ENCODE measurements around the gene OR10J4. TPM values are rescaled to one million over a fixed set of nuclear protein-coding genes. Genes with fewer than 3 reads are reported as not detected.

Gene OR10J4
- total RNA-seq, 1 donor from 2014 or later: not detected

Other genes with a start within 250 kb of the OR10J4 start
- 0.06 TPM in 1 of 2 replicates, not detected in the other for gene ACKR1, start 227.3 kb upstream of the OR10J4 start, total RNA-seq
- gene FCER1A, start 129.9 kb upstream of the OR10J4 start, total RNA-seq: not detected in 2 replicates
- not detected in 2 replicates for gene OR10J1, start 7.5 kb downstream of the OR10J4 start, total RNA-seq
- not detected in 2 replicates for gene OR10J5, start 103.8 kb downstream of the OR10J4 start, total RNA-seq
- gene APCS, start 155.6 kb downstream of the OR10J4 start, total RNA-seq: not detected in 2 replicates

Measured in glomerular endothelial cell (primary cell).